ENCODE results near the gene PCNX2.

GRCh38 chr1:233248014-233248413, 47.5 kb downstream of the PCNX2 start:
- TF ChIP-seq EZH2 (IDR thresholded peaks at IDR 0.05; ENCODE audit: insufficient read depth, poor library complexity, severe bottlenecking) (no peak), EZH2phosphoT487 (IDR thresholded peaks at IDR 0.05; ENCODE audit: insufficient read depth, low read depth) (no peak)

All from GM23248 (cell line).